K562 (cell line): ENCODE results near the gene COQ4. TPM values are rescaled to one million over a fixed set of nuclear protein-coding genes. Genes with fewer than 3 reads are reported as not detected.

Experiments
- ATAC-seq: fragments of 200-7000 bp; cut with Tn5 transposase; 3 replicates; pipeline ENCODE4 v1.9.1; 2020; ENCODE audit warnings: moderate library complexity
- BruUV-seq: library from RNA; stranded (reverse); fragments of 400-500 nt; replicated peaks from 2 replicates; lab custom pipeline; 2021; lab: Mats Ljungman, UMichigan
- CTCF ChIA-PET: fragments of 300-600 bp; formaldehyde crosslinking; extraction: SDS; loops from one replicate; lab custom pipeline; 2021; ENCODE audit warnings: low intra/inter-chr PET ratio; lab: Yijun Ruan, JAX
- POLR2A ChIA-PET: fragments of 300-600, 350-650 bp; sonication (Branson Sonifier 250); formaldehyde crosslinking; extraction: SDS; loops from one replicate; lab custom pipeline; 2021; ENCODE audit warnings: antibody characterized with exemption, inconsistent platforms; lab: Yijun Ruan, JAX
- DNase-seq, 4 experiments: peaks; one replicate each; pipeline versions ENCODE4 v3.0.0 to v3.0.0-alpha.2; 2011 to 2018; ENCODE audit warnings: low spot score in 3 of 4, mixed read lengths in 3 of 4; ENCODE audit errors: extremely low read depth in 1 of 4
- FAIRE-seq: peaks from 2 replicates; lab custom pipeline; 2011; peaks lifted over from hg19 to GRCh38; lab: Jason Lieb, UNC
- H2AFZ ChIP-seq: 2 replicates; pipeline ENCODE4 v1.6.0; 2011; ENCODE audit warnings: low read depth, low read length, control low read depth, inconsistent platforms
- H3K27ac ChIP-seq: fragments of 200-600 bp; 3 replicates; pipeline ENCODE4 v1.8.0; 2011; ENCODE audit warnings: low read depth, mild to moderate bottlenecking, control low read depth, inconsistent platforms, low read length, moderate library complexity, mixed read lengths; ENCODE audit errors: extremely low read depth
- H3K27me3 ChIP-seq, 2 experiments: fragments of 300-600 bp in 1 of 2; 2 replicates in 1 of 2; 3 replicates in 1 of 2; pipeline versions ENCODE4 v1.6.0 to v1.8.0; 2011; ENCODE audit warnings: inconsistent platforms in 2 of 2, low read length in 2 of 2, mild to moderate bottlenecking in 1 of 2, mixed read lengths in 1 of 2, moderate library complexity in 1 of 2; ENCODE audit not compliant: control insufficient read depth in 2 of 2, insufficient read depth in 2 of 2
- H3K36me3 ChIP-seq: fragments of 300-600 bp; 3 replicates; pipeline ENCODE4 v1.8.0; 2011; ENCODE audit warnings: mild to moderate bottlenecking, low read length, inconsistent platforms; ENCODE audit not compliant: control insufficient read depth, insufficient read depth
- H3K4me1 ChIP-seq, 2 experiments: fragments of 200-600 bp in 1 of 2; replicated peaks in 1 of 2; 2 replicates in 1 of 2; 3 replicates in 1 of 2; pipeline versions ENCODE4 v1.5.1 to v1.8.0; 2011; ENCODE audit warnings: inconsistent platforms in 2 of 2, low read length in 2 of 2, mild to moderate bottlenecking in 1 of 2, mixed read lengths in 1 of 2, moderate library complexity in 1 of 2; ENCODE audit not compliant: control insufficient read depth in 2 of 2, insufficient read depth in 2 of 2
- H3K4me2 ChIP-seq: 2 replicates; pipeline ENCODE4 v1.6.1; 2011; ENCODE audit warnings: low read length, control low read depth, inconsistent platforms, mixed read lengths; ENCODE audit not compliant: insufficient read depth
- H3K4me3 ChIP-seq: fragments of 200-600 bp; sonication (generic), shearing (Covaris generic); 2 replicates; pipeline ENCODE4 v1.5.1; 2016; ENCODE audit warnings: control low read depth, inconsistent platforms
- H3K79me2 ChIP-seq: fragments of 200-600 bp; 3 replicates; pipeline ENCODE4 v1.8.0; 2011; ENCODE audit warnings: low read length, inconsistent platforms; ENCODE audit not compliant: control insufficient read depth, insufficient read depth
- H3K9ac ChIP-seq, 2 experiments: 2 replicates each; pipeline versions ENCODE4 v1.6.0 to v1.6.1; 2011; ENCODE audit warnings: low read depth in 2 of 2, low read length in 2 of 2, control low read depth in 1 of 2, inconsistent platforms in 1 of 2, mild to moderate bottlenecking in 1 of 2, mixed read lengths in 1 of 2; ENCODE audit not compliant: insufficient read depth in 1 of 2
- H3K9me1 ChIP-seq: one replicate; pipeline ENCODE4 v1.6.0; 2011; ENCODE audit warnings: inconsistent platforms, mild to moderate bottlenecking, low read length, moderate library complexity; ENCODE audit not compliant: control insufficient read depth, insufficient read depth
- H3K9me3 ChIP-seq: replicated peaks from 2 replicates; pipeline ENCODE4 v1.5.1; 2011; ENCODE audit warnings: low read depth, low read length, inconsistent platforms; ENCODE audit not compliant: control insufficient read depth, insufficient read depth
- H4K20me1 ChIP-seq: replicated peaks from 2 replicates; pipeline ENCODE4 v1.6.1; 2011; ENCODE audit warnings: low read length, inconsistent platforms, mixed read lengths; ENCODE audit not compliant: control insufficient read depth, insufficient read depth
- ETV1 ChIP-seq: fragments of 450-650 bp; conservative IDR thresholded peaks from 2 replicates; pipeline ENCODE4 v1.6.1; 2016; ENCODE audit warnings: missing genetic modification characterization, control low read depth, low read depth, missing compliant biosample characterization
- FIP1L1 ChIP-seq: fragments of 200-400 bp; formaldehyde crosslinking; IDR thresholded peaks from 2 replicates; pipeline ENCODE4 v1.6.1; 2018; ENCODE audit warnings: mild to moderate bottlenecking, low read depth, low read length; ENCODE audit not compliant: poor library complexity, severe bottlenecking
- KDM5B ChIP-seq: fragments of 200-600 bp; sonication (generic); IDR thresholded peaks from 2 replicates; pipeline ENCODE4 v1.6.1; 2012; ENCODE audit warnings: low read depth, mild to moderate bottlenecking, moderate library complexity, low read length, control low read depth, inconsistent platforms; ENCODE audit not compliant: insufficient replicate concordance
- NFIC ChIP-seq: fragments of 450-650 bp; IDR thresholded peaks from 2 replicates; pipeline ENCODE4 v1.6.1; 2017; ENCODE audit warnings: mild to moderate bottlenecking, inconsistent platforms
- RBFOX2 ChIP-seq: fragments of 200-400 bp; formaldehyde crosslinking; IDR thresholded peaks from 2 replicates; pipeline ENCODE4 v1.6.1; 2017; ENCODE audit warnings: low read depth, mild to moderate bottlenecking, low read length, moderate library complexity
- RBM15 ChIP-seq: fragments of 200-400 bp; formaldehyde crosslinking; IDR thresholded peaks from 2 replicates; pipeline ENCODE4 v1.6.1; 2018; ENCODE audit warnings: mild to moderate bottlenecking, low read length, moderate library complexity; ENCODE audit not compliant: insufficient read depth
- ZNF165 ChIP-seq: fragments of 250-450 bp; sonication (Bioruptor Pico); IDR thresholded peaks from 2 replicates; pipeline ENCODE4 v1.4.0; 2020; ENCODE audit warnings: borderline replicate concordance
- WGBS: fragments of 100-300 bp; shearing (Covaris generic); methylation state at CpG from one replicate; pipeline ENCODE4 v1.1.6; 2016; ENCODE audit warnings: low coverage, mixed read lengths; ENCODE audit not compliant: insufficient coverage; ENCODE audit errors: missing lambda C conversion rate; 5-methylcytosine and 5-hydroxymethylcytosine counted together
- in situ Hi-C: fragments of 300-500 bp; cut with MboI; formaldehyde crosslinking; loops from 4 replicates; pipeline ENCODE4 v1.15.0; 2018; ENCODE audit warnings: inconsistent platforms, mixed read lengths
- intact Hi-C: fragments of 100-400 bp; cut with micrococcal nuclease; formaldehyde crosslinking; loops from 2 replicates; pipeline ENCODE4 v1.14.2; 2022
- polyA plus RNA-seq, 8 experiments: library from polyadenylated mRNA; depleted of rRNA in 4 of 8; stranded (reverse) in 5 of 8; unstranded in 3 of 8; fragments of >200 nt; fragmentation: Nextera tagmentation in 2 of 8; fragmentation: Illumina TruSeq in 1 of 8; extraction: Ambion mirVana in 2 of 8; extraction: Trizol in 1 of 8; gene quantifications; 2 replicates each; pipeline versions ENCODE4 v1.2.1 to v1.2.3, GENCODE V29; 2011 to 2014; ENCODE audit warnings: inconsistent platforms in 1 of 8, missing spikeins in 1 of 8
- total RNA-seq, 7 experiments: library from RNA; depleted of rRNA in 6 of 7; stranded (reverse); fragments of >200 nt in 6 of 7; fragmentation: Illumina TruSeq in 2 of 7; extraction: Trizol in 2 of 7; gene quantifications; 2 replicates each; pipeline versions ENCODE4 v1.2.1 to v1.2.3, GENCODE V29; 2011 to 2021; ENCODE audit warnings: low replicate concordance in 1 of 7
- TF ChIP-seq, protein P1 (sequence below): fragments of 250-450 bp; sonication (Bioruptor Pico); IDR thresholded peaks from 2 replicates; pipeline ENCODE4 v1.9.0; 2021; ENCODE audit warnings: mild to moderate bottlenecking, inconsistent platforms
- TF ChIP-seq, protein P2 (sequence below): fragments of 200-800 bp; sonication (Bioruptor generic); IDR thresholded peaks from 2 replicates; pipeline ENCODE4 v1.6.1; 2016; ENCODE audit warnings: missing genetic modification characterization, missing compliant biosample characterization
- TF ChIP-seq, protein P3 (sequence below): fragments of 250-450 bp; sonication (Bioruptor Pico); IDR thresholded peaks from 2 replicates; pipeline ENCODE4 v1.8.0; 2022; ENCODE audit warnings: moderate library complexity, mild to moderate bottlenecking, inconsistent platforms
- TF ChIP-seq, protein P4 (sequence below): fragments of 450-650 bp; IDR thresholded peaks from 2 replicates; pipeline ENCODE4 v1.6.1; 2016; ENCODE audit warnings: antibody characterized with exemption

The COQ4 gene
- total and polyA plus RNA-seq, 9 of the 15 experiments (the other 6 are each of a cell fraction or from before 2014, with no cell fraction given): 9.1 to 135 (median 67.2) TPM

DNA sequence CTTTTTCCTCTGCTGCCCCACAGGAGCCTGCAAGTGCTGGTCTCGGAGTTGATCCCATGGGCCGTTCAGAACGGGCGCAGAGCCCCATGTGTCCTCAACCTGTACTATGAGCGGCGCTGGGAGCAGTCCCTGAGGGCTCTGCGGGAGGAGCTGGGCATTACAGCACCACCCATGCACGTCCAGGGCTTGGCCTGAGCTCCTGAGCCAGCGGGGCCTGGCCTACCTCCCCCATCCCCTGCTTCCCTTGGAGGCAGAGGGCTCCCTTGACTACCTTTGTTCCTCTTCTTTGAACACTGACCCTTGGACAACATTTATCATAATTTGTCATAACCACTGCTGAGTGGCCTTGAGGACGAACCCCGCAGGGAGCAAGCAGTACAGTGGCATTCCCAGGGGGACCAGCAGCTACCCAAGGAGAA, 10.8 kb downstream of the COQ4 start:
- no peaks in the 10 kb centered on the region for H3K79me2 ChIP-seq
- DNase-seq (peak in 3 of 4 experiments; percentile 21 to 31 (median 29)), ATAC-seq (no peak; the same call in 2 of the 3 replicates), FAIRE-seq (no peak)
- no peak overlapping the region for H3K4me2 ChIP-seq
- H3K9me1 ChIP-seq: no peaks in the 10 kb centered on the region
- peaks cover 56% of the 10 kb centered on the region for H3K36me3 ChIP-seq
- peaks cover 8% of the 10 kb centered on the region; the same call in 1 of the 2 replicates for H4K20me1 ChIP-seq
- CTCF ChIA-PET: no interaction called here
- H3K9me3 ChIP-seq: no peaks in the 10 kb centered on the region
- intact Hi-C loops: no loop called here
- no peak overlapping the region for H3K27ac ChIP-seq
- no peak overlapping the region for H2AFZ ChIP-seq
- no peak overlapping the region for H3K4me3 ChIP-seq
- in situ Hi-C loops: no loop called here
- BruUV-seq: no TSS peak
- peak overlapping the region in 1 of 2 experiments; percentile 61; a peak in 2 of 4 replicates for H3K9ac ChIP-seq
- no peaks in the 10 kb centered on the region for H3K27me3 ChIP-seq
- POLR2A ChIA-PET: interaction anchor here (0.6 to 6.4 kb wide), 8 partner anchors 9 to 335 kb away, joined by 3 to 51 read pairs (median 4); partner anchors contain the start of gene COQ4
- WGBS: 88% methylated on average over 11 of the region's 11 CpGs
- H3K4me1 ChIP-seq: peaks cover 5 to 17% of the 10 kb centered on the region in 2 experiments; a peak in 4 of 5 replicates
- no peak for TF ChIP-seq NFIC
- TF ChIP-seq, protein P1, sequence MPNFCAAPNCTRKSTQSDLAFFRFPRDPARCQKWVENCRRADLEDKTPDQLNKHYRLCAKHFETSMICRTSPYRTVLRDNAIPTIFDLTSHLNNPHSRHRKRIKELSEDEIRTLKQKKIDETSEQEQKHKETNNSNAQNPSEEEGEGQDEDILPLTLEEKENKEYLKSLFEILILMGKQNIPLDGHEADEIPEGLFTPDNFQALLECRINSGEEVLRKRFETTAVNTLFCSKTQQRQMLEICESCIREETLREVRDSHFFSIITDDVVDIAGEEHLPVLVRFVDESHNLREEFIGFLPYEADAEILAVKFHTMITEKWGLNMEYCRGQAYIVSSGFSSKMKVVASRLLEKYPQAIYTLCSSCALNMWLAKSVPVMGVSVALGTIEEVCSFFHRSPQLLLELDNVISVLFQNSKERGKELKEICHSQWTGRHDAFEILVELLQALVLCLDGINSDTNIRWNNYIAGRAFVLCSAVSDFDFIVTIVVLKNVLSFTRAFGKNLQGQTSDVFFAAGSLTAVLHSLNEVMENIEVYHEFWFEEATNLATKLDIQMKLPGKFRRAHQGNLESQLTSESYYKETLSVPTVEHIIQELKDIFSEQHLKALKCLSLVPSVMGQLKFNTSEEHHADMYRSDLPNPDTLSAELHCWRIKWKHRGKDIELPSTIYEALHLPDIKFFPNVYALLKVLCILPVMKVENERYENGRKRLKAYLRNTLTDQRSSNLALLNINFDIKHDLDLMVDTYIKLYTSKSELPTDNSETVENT (CRISPR knock-in tag): no peak
- TF ChIP-seq KDM5B: peak; percentile 36
- TF ChIP-seq, protein P2, sequence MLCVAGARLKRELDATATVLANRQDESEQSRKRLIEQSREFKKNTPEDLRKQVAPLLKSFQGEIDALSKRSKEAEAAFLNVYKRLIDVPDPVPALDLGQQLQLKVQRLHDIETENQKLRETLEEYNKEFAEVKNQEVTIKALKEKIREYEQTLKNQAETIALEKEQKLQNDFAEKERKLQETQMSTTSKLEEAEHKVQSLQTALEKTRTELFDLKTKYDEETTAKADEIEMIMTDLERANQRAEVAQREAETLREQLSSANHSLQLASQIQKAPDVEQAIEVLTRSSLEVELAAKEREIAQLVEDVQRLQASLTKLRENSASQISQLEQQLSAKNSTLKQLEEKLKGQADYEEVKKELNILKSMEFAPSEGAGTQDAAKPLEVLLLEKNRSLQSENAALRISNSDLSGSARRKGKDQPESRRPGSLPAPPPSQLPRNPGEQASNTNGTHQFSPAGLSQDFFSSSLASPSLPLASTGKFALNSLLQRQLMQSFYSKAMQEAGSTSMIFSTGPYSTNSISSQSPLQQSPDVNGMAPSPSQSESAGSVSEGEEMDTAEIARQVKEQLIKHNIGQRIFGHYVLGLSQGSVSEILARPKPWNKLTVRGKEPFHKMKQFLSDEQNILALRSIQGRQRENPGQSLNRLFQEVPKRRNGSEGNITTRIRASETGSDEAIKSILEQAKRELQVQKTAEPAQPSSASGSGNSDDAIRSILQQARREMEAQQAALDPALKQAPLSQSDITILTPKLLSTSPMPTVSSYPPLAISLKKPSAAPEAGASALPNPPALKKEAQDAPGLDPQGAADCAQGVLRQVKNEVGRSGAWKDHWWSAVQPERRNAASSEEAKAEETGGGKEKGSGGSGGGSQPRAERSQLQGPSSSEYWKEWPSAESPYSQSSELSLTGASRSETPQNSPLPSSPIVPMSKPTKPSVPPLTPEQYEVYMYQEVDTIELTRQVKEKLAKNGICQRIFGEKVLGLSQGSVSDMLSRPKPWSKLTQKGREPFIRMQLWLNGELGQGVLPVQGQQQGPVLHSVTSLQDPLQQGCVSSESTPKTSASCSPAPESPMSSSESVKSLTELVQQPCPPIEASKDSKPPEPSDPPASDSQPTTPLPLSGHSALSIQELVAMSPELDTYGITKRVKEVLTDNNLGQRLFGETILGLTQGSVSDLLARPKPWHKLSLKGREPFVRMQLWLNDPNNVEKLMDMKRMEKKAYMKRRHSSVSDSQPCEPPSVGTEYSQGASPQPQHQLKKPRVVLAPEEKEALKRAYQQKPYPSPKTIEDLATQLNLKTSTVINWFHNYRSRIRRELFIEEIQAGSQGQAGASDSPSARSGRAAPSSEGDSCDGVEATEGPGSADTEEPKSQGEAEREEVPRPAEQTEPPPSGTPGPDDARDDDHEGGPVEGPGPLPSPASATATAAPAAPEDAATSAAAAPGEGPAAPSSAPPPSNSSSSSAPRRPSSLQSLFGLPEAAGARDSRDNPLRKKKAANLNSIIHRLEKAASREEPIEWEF (CRISPR knock-in tag): no peak
- TF ChIP-seq ETV1: no peak
- TF ChIP-seq ZNF165 (CRISPR knock-in tag): no peak
- TF ChIP-seq FIP1L1: no peak
- TF ChIP-seq, protein P3, sequence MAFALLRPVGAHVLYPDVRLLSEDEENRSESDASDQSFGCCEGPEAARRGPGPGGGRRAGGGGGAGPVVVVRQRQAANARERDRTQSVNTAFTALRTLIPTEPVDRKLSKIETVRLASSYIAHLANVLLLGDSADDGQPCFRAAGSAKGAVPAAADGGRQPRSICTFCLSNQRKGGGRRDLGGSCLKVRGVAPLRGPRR (CRISPR knock-in tag): no peak
- peak; percentile 52; the same call in 1 of the 2 replicates for TF ChIP-seq RBFOX2
- no peak for TF ChIP-seq RBM15
- TF ChIP-seq, protein P4, sequence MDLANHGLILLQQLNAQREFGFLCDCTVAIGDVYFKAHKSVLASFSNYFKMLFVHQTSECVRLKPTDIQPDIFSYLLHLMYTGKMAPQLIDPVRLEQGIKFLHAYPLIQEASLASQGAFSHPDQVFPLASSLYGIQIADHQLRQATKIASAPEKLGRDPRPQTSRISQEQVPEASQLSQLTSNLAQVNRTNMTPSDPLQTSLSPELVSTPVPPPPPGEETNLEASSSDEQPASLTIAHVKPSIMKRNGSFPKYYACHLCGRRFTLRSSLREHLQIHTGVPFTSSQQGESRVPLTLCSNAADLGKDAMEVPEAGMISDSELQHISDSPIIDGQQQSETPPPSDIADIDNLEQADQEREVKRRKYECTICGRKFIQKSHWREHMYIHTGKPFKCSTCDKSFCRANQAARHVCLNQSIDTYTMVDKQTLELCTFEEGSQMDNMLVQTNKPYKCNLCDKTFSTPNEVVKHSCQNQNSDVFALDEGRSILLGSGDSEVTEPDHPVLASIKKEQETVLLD: no peak
